ENCODE measurements around the gene ZNF35. TPM values are rescaled to one million over a fixed set of nuclear protein-coding genes. Genes with fewer than 3 reads are reported as not detected.

ZNF35 gene
- total and polyA plus RNA-seq, 2 of the 8 experiments (the other 6 are each of a cell fraction or from before 2014, with no cell fraction given): 2.9 to 20.0 TPM

- Histone ChIP-seq H3K18ac (ENCODE audit: extremely low read depth, low read length) (no peak overlapping the region), H2AFZ (ENCODE audit: low read length) (no peak overlapping the region), H4K8ac (ENCODE audit: extremely low read depth, insufficient read depth, low read length) (no peak overlapping the region), H3K4ac (replicated peaks; ENCODE audit: insufficient read length, low read depth, low read length) (no peak overlapping the region), H4K20me1 (replicated peaks in 1 of 2; ENCODE audit: control insufficient read depth in 1 of 2, insufficient read depth in 2 of 2, low read length in 2 of 2) (no peaks in the 10 kb centered on the region), H4K91ac (replicated peaks; ENCODE audit: insufficient read length, low read length) (no peak overlapping the region), H3K14ac (ENCODE audit: insufficient read length) (no peak overlapping the region), H3K9ac (replicated peaks in 1 of 4; ENCODE audit: extremely low read depth in 1 of 4, low read depth in 3 of 4, low read length in 3 of 4) (no peak overlapping the region), H3K27me3 (replicated peaks in 1 of 4; ENCODE audit: control insufficient read depth in 3 of 4, extremely low read depth in 1 of 4, insufficient read depth in 3 of 4, low read length in 3 of 4) (no peaks in the 10 kb centered on the region; a peak in 2 of 7 replicates), H3K4me3 (ENCODE audit: extremely low read depth in 1 of 4, insufficient read depth in 2 of 4, low read depth in 3 of 4, low read length in 4 of 4) (no peak overlapping the region), H2BK5ac (ENCODE audit: low read depth, low read length) (no peak overlapping the region), H3K36me3 (ENCODE audit: control insufficient read depth in 2 of 4, insufficient read depth in 4 of 4, low read length in 3 of 4) (peaks cover 0 to 2% (median 0%) of the 10 kb centered on the region in 4 experiments; a peak in 2 of 8 replicates), H3K4me2 (ENCODE audit: insufficient read depth in 1 of 2, low read depth in 2 of 2, low read length in 2 of 2) (no peak overlapping the region), H3K23me2 (ENCODE audit: low read depth, low read length) (no peaks in the 10 kb centered on the region), H2BK20ac (ENCODE audit: low read length) (no peak overlapping the region), H4K5ac (ENCODE audit: insufficient read length, low read depth, low read length) (no peak overlapping the region), H2BK120ac (replicated peaks; ENCODE audit: low read depth, low read length) (no peak overlapping the region), H3K79me2 (ENCODE audit: control insufficient read depth in 1 of 2, insufficient read depth in 2 of 2, low read length in 2 of 2) (no peaks in the 10 kb centered on the region), H3K4me1 (replicated peaks in 1 of 4; ENCODE audit: control insufficient read depth in 3 of 4, insufficient read depth in 4 of 4, low read length in 3 of 4) (no peaks in the 10 kb centered on the region), H3K27ac (ENCODE audit: low read depth, low read length) (no peak overlapping the region), H2BK15ac (ENCODE audit: low read length) (no peak overlapping the region), H3K23ac (ENCODE audit: insufficient read length) (no peak overlapping the region), H2BK12ac (ENCODE audit: low read depth, low read length) (no peak overlapping the region), H3K56ac (replicated peaks; ENCODE audit: insufficient read length, low read depth, low read length) (no peak overlapping the region), H3K79me1 (ENCODE audit: low read depth, low read length) (no peaks in the 10 kb centered on the region), H3K9me3 (ENCODE audit: insufficient read depth in 2 of 2, low read depth in 1 of 2, low read length in 1 of 2) (peaks cover 30 to 51% of the 10 kb centered on the region in 2 experiments), H2AK5ac (ENCODE audit: low read depth, low read length) (no peak overlapping the region)
- ChIA-PET CTCF (ENCODE audit: partially characterized antibody) (no interaction called here), POLR2A (ENCODE audit: partially characterized antibody) (interaction anchor here (0.6 to 1.8 kb wide), 2 partner anchors 11 to 120 kb away, joined by 3 to 4 read pairs; no protein-coding TSS in a partner anchor)
- FAIRE-seq (no peak), DNase-seq (ENCODE audit: low read depth in 1 of 2, low spot score in 2 of 2) (no peak)
- WGBS, 2 experiments (ENCODE audit: extremely low coverage in 1 of 2, insufficient coverage in 1 of 2, insufficient read length in 1 of 2, insufficient replicate concordance in 2 of 2, low coverage in 1 of 2, low lambda C conversion rate in 2 of 2, missing lambda C conversion rate in 1 of 2): 74% methylated on average over 2 of the region's 2 CpGs; no CpG with 5 or more reads in 1 of the 2 experiments
- TF ChIP-seq RFX5 (IDR thresholded peaks at IDR 0.05; ENCODE audit: borderline replicate concordance, low read depth, low read length) (no peak), ATF2 (IDR thresholded peaks at IDR 0.05; ENCODE audit: low read length) (no peak), CTBP2 (IDR thresholded peaks at IDR 0.05; ENCODE audit: borderline replicate concordance, insufficient read depth, insufficient read length, low read length) (no peak), NRF1 (IDR thresholded peaks at IDR 0.05; ENCODE audit: low read depth, low read length) (no peak), POLR2AphosphoS5 (IDR thresholded peaks at IDR 0.05; ENCODE audit: low read depth, low read length) (no peak), BACH1 (IDR thresholded peaks at IDR 0.05; ENCODE audit: low read length) (no peak), FOSL1 (IDR thresholded peaks at IDR 0.05; ENCODE audit: insufficient read depth, low read depth, low read length) (no peak), SIN3A (conservative IDR thresholded peaks at IDR 0.05 in 1 of 2, IDR thresholded peaks at IDR 0.05 in 1 of 2; ENCODE audit: low read depth in 1 of 2, low read length in 2 of 2) (no peak), YY1 (IDR thresholded peaks at IDR 0.05; ENCODE audit: low read depth, low read length) (no peak), RBBP5 (IDR thresholded peaks at IDR 0.05; ENCODE audit: borderline replicate concordance, low read depth, low read length) (no peak)
These were observed 33.8 kb downstream of the ZNF35 start for GRCh38 chr3:44682182-44682896.

All from H1 (cell line).